GM23338 (cell line): ENCODE measurements around the gene KLHL8. TPM values are rescaled to one million over a fixed set of nuclear protein-coding genes. Genes with fewer than 3 reads are reported as not detected.

Experiments used
- ATAC-seq: fragments of 200-7000 bp; cut with Tn5 transposase; 3 replicates; pipeline ENCODE4 v1.9.1; 2020
- DNase-seq: peaks from one replicate; pipeline ENCODE4 v3.0.0-alpha.2; 2015; ENCODE audit warnings: low spot score
- H2AFZ ChIP-seq: fragments of 200-600 bp; sonication (generic); 2 replicates; pipeline ENCODE4 v1.8.0; 2016; ENCODE audit warnings: antibody characterized with exemption, mild to moderate bottlenecking, moderate library complexity
- H3F3A ChIP-seq: fragments of 200-600 bp; sonication (generic); replicated peaks from 2 replicates; pipeline ENCODE4 v1.8.0; 2017; ENCODE audit warnings: antibody characterized with exemption, mixed run types, low read depth
- H3K27ac ChIP-seq: fragments of 200-600 bp; sonication (generic); 2 replicates; pipeline ENCODE4 v1.6.1; 2016; ENCODE audit warnings: low read depth
- H3K27me3 ChIP-seq: fragments of 200-600 bp; sonication (generic); 2 replicates; pipeline ENCODE4 v1.8.0; 2016; ENCODE audit warnings: mild to moderate bottlenecking, mixed run types, moderate library complexity; ENCODE audit not compliant: insufficient read depth
- H3K36me3 ChIP-seq: fragments of 200-600 bp; sonication (generic); 2 replicates; pipeline ENCODE4 v1.8.0; 2016; ENCODE audit warnings: mild to moderate bottlenecking; ENCODE audit not compliant: insufficient read depth
- H3K4me1 ChIP-seq: fragments of 200-600 bp; sonication (generic); 2 replicates; pipeline ENCODE4 v1.8.0; 2016; ENCODE audit warnings: mild to moderate bottlenecking, moderate library complexity; ENCODE audit not compliant: insufficient read depth
- H3K4me2 ChIP-seq: fragments of 200-600 bp; sonication (generic); 2 replicates; pipeline ENCODE4 v1.7.1; 2017; ENCODE audit warnings: mixed run types
- H3K4me3 ChIP-seq: fragments of 200-600 bp; sonication (generic); 2 replicates; pipeline ENCODE4 v1.6.1; 2016; ENCODE audit warnings: mixed run types
- H3K79me2 ChIP-seq: fragments of 200-600 bp; sonication (generic); replicated peaks from 2 replicates; pipeline ENCODE4 v1.8.0; 2017; ENCODE audit warnings: mild to moderate bottlenecking; ENCODE audit not compliant: insufficient read depth
- H3K9me2 ChIP-seq: fragments of 200-600 bp; sonication (generic); 2 replicates; pipeline ENCODE4 v1.8.0; 2017; ENCODE audit not compliant: insufficient read depth
- H4K20me1 ChIP-seq: fragments of 200-600 bp; sonication (generic); replicated peaks from 2 replicates; pipeline ENCODE4 v1.8.0; 2017; ENCODE audit warnings: mild to moderate bottlenecking; ENCODE audit not compliant: insufficient read depth
- H3K27ac Mint-ChIP-seq: 2 replicates; pipeline ENCODE4 v1.8.0; 2020; ENCODE audit warnings: inconsistent platforms, mild to moderate bottlenecking, moderate library complexity, mixed read lengths
- H3K27me3 Mint-ChIP-seq: 3 replicates; pipeline ENCODE4 v1.8.0; 2022; ENCODE audit warnings: low read depth, mild to moderate bottlenecking, moderate library complexity, mixed read lengths, inconsistent platforms; ENCODE audit not compliant: insufficient read depth, poor library complexity
- H3K36me3 Mint-ChIP-seq: 3 replicates; pipeline ENCODE4 v1.8.0; 2021; ENCODE audit warnings: low read depth, mild to moderate bottlenecking, inconsistent platforms, moderate library complexity, mixed read lengths
- H3K4me1 Mint-ChIP-seq: 3 replicates; pipeline ENCODE4 v1.8.0; 2020; ENCODE audit warnings: mild to moderate bottlenecking, inconsistent platforms, mixed read lengths
- H3K4me3 Mint-ChIP-seq: 3 replicates; pipeline ENCODE4 v1.8.0; 2021; ENCODE audit warnings: moderate library complexity, mild to moderate bottlenecking, inconsistent platforms, mixed read lengths
- H3K9me3 Mint-ChIP-seq: 3 replicates; pipeline ENCODE4 v1.8.0; 2020; ENCODE audit warnings: moderate library complexity, mild to moderate bottlenecking, inconsistent platforms, mixed read lengths
- CREB1 ChIP-seq: fragments of 250-450 bp; sonication (Bioruptor Pico); IDR thresholded peaks from 2 replicates; pipeline ENCODE4 v1.5.0; 2020; ENCODE audit warnings: low read depth, mild to moderate bottlenecking, moderate library complexity
- EZH2 ChIP-seq: fragments of 200-600 bp; sonication (generic); IDR thresholded peaks from one replicate; pipeline ENCODE4 v1.8.0; 2017; ENCODE audit warnings: antibody characterized with exemption, mild to moderate bottlenecking, low read depth; ENCODE audit not compliant: unreplicated experiment
- EZH2phosphoT487 ChIP-seq: fragments of 200-600 bp; sonication (generic); IDR thresholded peaks from one replicate; pipeline ENCODE4 v1.8.1; 2018; ENCODE audit warnings: antibody characterized with exemption; ENCODE audit not compliant: unreplicated experiment
- JUNB ChIP-seq: IDR thresholded peaks from one replicate; pipeline ENCODE4 v1.6.1; 2016; ENCODE audit warnings: antibody characterized with exemption; ENCODE audit not compliant: unreplicated experiment
- NANOG ChIP-seq: IDR thresholded peaks from 2 replicates; pipeline ENCODE4 v1.6.1; 2016; ENCODE audit warnings: antibody characterized with exemption, borderline replicate concordance
- POLR2AphosphoS5 ChIP-seq: IDR thresholded peaks from 2 replicates; pipeline ENCODE4 v1.6.1; 2016; ENCODE audit warnings: antibody characterized with exemption, low read depth
- REST ChIP-seq: IDR thresholded peaks from one replicate; pipeline ENCODE4 v1.6.1; 2018; ENCODE audit warnings: antibody characterized with exemption; ENCODE audit not compliant: unreplicated experiment
- STAT1 ChIP-seq: IDR thresholded peaks from one replicate; pipeline ENCODE4 v1.6.1; 2016; ENCODE audit warnings: antibody characterized with exemption; ENCODE audit not compliant: unreplicated experiment
- polyA plus RNA-seq: library from polyadenylated mRNA; unstranded; fragments of >200 nt; fragmentation: Nextera tagmentation; extraction: Ambion mirVana; gene quantifications from 2 replicates; pipeline ENCODE4 v1.2.1, GENCODE V29; 2016
- total RNA-seq: library from RNA; depleted of rRNA; stranded (reverse); fragments of >200 nt; shearing (Covaris generic); gene quantifications from 2 replicates; pipeline ENCODE4 v1.2.3, GENCODE V29; 2014
- TF ChIP-seq, protein P1 (sequence below): fragments of 250-450 bp; sonication (Bioruptor Pico); IDR thresholded peaks from 2 replicates; pipeline ENCODE4 v1.5.0; 2020; ENCODE audit warnings: mild to moderate bottlenecking, moderate library complexity
- TF ChIP-seq, protein P2 (sequence below), 2 experiments: fragments of 200-600 bp in 1 of 2; sonication (generic) in 1 of 2; conservative IDR thresholded peaks; 2 replicates each; pipeline versions ENCODE4 v1.5.1 to v1.6.1; 2016 to 2017; ENCODE audit warnings: antibody characterized with exemption in 2 of 2, low read depth in 2 of 2, mild to moderate bottlenecking in 2 of 2, moderate library complexity in 1 of 2

The KLHL8 gene
- total and polyA plus RNA-seq, 2 experiments from 2014 or later, result 3.3 to 7.2 TPM

- no peak overlapping the region for H3K4me2 ChIP-seq
- H3K27me3 Mint-ChIP-seq, result peaks cover 4% of the 10 kb centered on the region
Observed at GRCh38 chr4:87232216-87232615, 11.8 kb upstream of the KLHL8 start.

More at GRCh38 chr4:87232216-87232615, 11.8 kb upstream of the KLHL8 start:
- Mint-ChIP-seq H3K36me3 (no peaks in the 10 kb centered on the region), H3K27ac (no peak overlapping the region), H3K4me1 (no peaks in the 10 kb centered on the region), H3K4me3 (no peak overlapping the region), H3K9me3 (no peaks in the 10 kb centered on the region)
- Histone ChIP-seq H3K36me3 (no peaks in the 10 kb centered on the region), H3K4me1 (no peaks in the 10 kb centered on the region), H4K20me1 (no peaks in the 10 kb centered on the region), H3F3A (no peaks in the 10 kb centered on the region), H3K27me3 (no peaks in the 10 kb centered on the region), H3K79me2 (no peaks in the 10 kb centered on the region), H3K27ac (no peak overlapping the region), H2AFZ (no peak overlapping the region), H3K4me3 (no peak overlapping the region), H3K9me2 (no peaks in the 10 kb centered on the region)
- TF ChIP-seq, protein P1, sequence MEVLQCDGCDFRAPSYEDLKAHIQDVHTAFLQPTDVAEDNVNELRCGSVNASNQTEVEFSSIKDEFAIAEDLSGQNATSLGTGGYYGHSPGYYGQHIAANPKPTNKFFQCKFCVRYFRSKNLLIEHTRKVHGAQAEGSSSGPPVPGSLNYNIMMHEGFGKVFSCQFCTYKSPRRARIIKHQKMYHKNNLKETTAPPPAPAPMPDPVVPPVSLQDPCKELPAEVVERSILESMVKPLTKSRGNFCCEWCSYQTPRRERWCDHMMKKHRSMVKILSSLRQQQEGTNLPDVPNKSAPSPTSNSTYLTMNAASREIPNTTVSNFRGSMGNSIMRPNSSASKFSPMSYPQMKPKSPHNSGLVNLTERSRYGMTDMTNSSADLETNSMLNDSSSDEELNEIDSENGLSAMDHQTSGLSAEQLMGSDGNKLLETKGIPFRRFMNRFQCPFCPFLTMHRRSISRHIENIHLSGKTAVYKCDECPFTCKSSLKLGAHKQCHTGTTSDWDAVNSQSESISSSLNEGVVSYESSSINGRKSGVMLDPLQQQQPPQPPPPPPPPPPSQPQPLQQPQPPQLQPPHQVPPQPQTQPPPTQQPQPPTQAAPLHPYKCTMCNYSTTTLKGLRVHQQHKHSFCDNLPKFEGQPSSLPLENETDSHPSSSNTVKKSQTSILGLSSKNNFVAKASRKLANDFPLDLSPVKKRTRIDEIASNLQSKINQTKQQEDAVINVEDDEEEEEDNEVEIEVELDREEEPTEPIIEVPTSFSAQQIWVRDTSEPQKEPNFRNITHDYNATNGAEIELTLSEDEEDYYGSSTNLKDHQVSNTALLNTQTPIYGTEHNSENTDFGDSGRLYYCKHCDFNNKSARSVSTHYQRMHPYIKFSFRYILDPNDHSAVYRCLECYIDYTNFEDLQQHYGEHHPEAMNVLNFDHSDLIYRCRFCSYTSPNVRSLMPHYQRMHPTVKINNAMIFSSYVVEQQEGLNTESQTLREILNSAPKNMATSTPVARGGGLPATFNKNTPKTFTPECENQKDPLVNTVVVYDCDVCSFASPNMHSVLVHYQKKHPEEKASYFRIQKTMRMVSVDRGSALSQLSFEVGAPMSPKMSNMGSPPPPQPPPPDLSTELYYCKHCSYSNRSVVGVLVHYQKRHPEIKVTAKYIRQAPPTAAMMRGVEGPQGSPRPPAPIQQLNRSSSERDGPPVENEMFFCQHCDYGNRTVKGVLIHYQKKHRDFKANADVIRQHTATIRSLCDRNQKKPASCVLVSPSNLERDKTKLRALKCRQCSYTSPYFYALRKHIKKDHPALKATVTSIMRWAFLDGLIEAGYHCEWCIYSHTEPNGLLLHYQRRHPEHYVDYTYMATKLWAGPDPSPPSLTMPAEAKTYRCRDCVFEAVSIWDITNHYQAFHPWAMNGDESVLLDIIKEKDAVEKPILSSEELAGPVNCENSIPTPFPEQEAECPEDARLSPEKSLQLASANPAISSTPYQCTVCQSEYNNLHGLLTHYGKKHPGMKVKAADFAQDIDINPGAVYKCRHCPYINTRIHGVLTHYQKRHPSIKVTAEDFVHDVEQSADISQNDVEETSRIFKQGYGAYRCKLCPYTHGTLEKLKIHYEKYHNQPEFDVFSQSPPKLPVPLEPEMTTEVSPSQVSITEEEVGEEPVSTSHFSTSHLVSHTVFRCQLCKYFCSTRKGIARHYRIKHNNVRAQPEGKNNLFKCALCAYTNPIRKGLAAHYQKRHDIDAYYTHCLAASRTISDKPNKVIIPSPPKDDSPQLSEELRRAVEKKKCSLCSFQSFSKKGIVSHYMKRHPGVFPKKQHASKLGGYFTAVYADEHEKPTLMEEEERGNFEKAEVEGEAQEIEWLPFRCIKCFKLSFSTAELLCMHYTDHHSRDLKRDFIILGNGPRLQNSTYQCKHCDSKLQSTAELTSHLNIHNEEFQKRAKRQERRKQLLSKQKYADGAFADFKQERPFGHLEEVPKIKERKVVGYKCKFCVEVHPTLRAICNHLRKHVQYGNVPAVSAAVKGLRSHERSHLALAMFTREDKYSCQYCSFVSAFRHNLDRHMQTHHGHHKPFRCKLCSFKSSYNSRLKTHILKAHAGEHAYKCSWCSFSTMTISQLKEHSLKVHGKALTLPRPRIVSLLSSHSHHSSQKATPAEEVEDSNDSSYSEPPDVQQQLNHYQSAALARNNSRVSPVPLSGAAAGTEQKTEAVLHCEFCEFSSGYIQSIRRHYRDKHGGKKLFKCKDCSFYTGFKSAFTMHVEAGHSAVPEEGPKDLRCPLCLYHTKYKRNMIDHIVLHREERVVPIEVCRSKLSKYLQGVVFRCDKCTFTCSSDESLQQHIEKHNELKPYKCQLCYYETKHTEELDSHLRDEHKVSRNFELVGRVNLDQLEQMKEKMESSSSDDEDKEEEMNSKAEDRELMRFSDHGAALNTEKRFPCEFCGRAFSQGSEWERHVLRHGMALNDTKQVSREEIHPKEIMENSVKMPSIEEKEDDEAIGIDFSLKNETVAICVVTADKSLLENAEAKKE, result no peak
- no peak for TF ChIP-seq POLR2AphosphoS5
- no peak for TF ChIP-seq JUNB
- TF ChIP-seq STAT1, result no peak
- TF ChIP-seq, protein P2, sequence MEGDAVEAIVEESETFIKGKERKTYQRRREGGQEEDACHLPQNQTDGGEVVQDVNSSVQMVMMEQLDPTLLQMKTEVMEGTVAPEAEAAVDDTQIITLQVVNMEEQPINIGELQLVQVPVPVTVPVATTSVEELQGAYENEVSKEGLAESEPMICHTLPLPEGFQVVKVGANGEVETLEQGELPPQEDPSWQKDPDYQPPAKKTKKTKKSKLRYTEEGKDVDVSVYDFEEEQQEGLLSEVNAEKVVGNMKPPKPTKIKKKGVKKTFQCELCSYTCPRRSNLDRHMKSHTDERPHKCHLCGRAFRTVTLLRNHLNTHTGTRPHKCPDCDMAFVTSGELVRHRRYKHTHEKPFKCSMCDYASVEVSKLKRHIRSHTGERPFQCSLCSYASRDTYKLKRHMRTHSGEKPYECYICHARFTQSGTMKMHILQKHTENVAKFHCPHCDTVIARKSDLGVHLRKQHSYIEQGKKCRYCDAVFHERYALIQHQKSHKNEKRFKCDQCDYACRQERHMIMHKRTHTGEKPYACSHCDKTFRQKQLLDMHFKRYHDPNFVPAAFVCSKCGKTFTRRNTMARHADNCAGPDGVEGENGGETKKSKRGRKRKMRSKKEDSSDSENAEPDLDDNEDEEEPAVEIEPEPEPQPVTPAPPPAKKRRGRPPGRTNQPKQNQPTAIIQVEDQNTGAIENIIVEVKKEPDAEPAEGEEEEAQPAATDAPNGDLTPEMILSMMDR (conservative IDR thresholded peaks at IDR 0.05; ENCODE audit: low read depth in 2 of 2), result no peak
- no peak for TF ChIP-seq EZH2
- no peak for TF ChIP-seq EZH2phosphoT487
- no peak for TF ChIP-seq CREB1 (CRISPR knock-in tag)
- no peak for TF ChIP-seq NANOG
- no peak for TF ChIP-seq REST
- ATAC-seq (no peak), DNase-seq (no peak)
